ENCODE data around the gene LYRM4. TPM values are rescaled to one million over a fixed set of nuclear protein-coding genes. Genes with fewer than 3 reads are reported as not detected.

LYRM4 gene
- total RNA-seq, 1 donor from 2014 or later, result 20.4 TPM

DNA sequence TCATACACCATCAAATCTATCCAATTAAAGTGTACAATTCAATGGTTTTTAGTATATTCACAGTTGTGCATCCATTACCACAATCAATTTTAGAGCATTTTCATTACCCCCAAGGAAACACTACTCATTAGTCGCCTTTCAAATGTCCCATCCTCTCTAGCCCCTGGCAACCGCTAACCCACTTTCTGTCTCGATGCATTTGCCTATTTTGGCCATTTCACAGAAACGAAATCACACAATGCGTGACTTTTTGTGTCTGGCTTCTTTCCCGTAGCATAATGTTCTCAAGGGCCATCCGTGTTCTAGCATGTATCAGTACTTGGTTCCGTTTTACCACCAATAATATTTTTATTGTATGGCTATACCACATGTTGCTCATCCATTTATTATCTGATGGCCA is 123.9 kb downstream of the LYRM4 start:
- ATAC-seq (no peak), DNase-seq (no peak)
- TF ChIP-seq, protein P1, sequence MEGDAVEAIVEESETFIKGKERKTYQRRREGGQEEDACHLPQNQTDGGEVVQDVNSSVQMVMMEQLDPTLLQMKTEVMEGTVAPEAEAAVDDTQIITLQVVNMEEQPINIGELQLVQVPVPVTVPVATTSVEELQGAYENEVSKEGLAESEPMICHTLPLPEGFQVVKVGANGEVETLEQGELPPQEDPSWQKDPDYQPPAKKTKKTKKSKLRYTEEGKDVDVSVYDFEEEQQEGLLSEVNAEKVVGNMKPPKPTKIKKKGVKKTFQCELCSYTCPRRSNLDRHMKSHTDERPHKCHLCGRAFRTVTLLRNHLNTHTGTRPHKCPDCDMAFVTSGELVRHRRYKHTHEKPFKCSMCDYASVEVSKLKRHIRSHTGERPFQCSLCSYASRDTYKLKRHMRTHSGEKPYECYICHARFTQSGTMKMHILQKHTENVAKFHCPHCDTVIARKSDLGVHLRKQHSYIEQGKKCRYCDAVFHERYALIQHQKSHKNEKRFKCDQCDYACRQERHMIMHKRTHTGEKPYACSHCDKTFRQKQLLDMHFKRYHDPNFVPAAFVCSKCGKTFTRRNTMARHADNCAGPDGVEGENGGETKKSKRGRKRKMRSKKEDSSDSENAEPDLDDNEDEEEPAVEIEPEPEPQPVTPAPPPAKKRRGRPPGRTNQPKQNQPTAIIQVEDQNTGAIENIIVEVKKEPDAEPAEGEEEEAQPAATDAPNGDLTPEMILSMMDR (IDR thresholded peaks at IDR 0.05), result no peak
- Histone ChIP-seq H3K4me3 (no peak overlapping the region), H3K27me3 (no peaks in the 10 kb centered on the region), H3K27ac (no peak overlapping the region), H3K9me3 (no peaks in the 10 kb centered on the region), H3K4me1 (peaks cover 6% of the 10 kb centered on the region), H3K36me3 (no peaks in the 10 kb centered on the region)
- intact Hi-C loops (cut with DNase I), result no loop called here

DNA sequence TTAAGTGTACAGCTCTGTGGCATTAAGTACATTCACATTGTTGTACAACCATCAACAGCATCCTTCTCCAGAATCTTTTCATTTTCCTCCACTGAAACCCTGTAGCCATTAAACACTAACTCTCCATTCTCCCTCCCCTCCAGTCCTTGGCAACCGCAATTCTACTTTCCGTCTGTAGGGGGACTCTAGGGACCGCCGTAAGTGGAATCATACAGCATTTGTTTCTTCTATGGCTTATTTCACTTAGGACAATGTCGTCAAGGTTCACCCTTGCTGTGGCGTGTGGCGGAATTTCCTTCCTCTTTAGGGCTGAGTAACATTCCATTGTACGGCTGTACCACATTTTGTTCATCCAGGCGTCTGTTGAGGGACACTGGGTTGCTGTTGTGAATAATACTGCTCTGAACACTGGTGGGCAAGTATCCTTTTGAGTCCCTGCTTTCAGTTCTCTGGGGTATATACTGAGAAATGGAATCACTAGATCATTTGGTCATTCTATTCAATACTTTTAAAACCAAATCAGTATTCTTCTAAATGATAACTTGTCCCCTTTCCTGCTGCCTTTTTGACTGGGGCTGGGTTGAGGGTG is 124.9 kb downstream of the LYRM4 start:
- Histone ChIP-seq H3K4me3 (no peak overlapping the region), H3K27ac (no peak overlapping the region), H3K27me3 (no peaks in the 10 kb centered on the region), H3K9me3 (no peaks in the 10 kb centered on the region), H3K4me1 (peaks cover 6% of the 10 kb centered on the region), H3K36me3 (no peaks in the 10 kb centered on the region)
- DNase-seq (no peak), ATAC-seq (peak; percentile 73)
- TF ChIP-seq, protein P1 (IDR thresholded peaks at IDR 0.05), result peak; percentile 80
- intact Hi-C loops (cut with DNase I), result no loop called here

DNA sequence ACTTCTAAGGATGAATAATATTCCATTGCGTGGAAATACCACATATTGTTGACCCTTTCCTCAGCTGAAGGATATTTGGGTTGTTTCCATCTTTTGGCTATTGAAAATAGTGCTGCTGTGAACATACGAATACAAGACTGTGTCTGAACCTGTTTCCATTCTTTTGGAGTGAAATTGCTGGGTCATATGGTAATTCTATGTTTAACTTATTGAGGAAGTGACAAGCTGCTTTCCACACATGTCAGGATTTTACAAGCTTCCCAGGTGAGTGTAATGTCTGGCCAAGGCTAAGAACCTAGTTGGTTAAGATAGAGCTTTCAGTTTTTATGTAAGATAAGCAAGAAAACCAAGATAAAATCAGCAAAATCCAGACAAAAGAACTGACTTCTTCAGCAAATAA is 126.8 kb downstream of the LYRM4 start:
- Histone ChIP-seq H3K27ac (no peak overlapping the region), H3K4me1 (peaks cover 6% of the 10 kb centered on the region), H3K36me3 (no peaks in the 10 kb centered on the region), H3K9me3 (no peaks in the 10 kb centered on the region), H3K4me3 (no peak overlapping the region), H3K27me3 (no peaks in the 10 kb centered on the region)
- TF ChIP-seq, protein P1 (IDR thresholded peaks at IDR 0.05), result no peak
- DNase-seq (no peak), ATAC-seq (no peak)
- intact Hi-C loops (cut with DNase I), result no loop called here

DNA sequence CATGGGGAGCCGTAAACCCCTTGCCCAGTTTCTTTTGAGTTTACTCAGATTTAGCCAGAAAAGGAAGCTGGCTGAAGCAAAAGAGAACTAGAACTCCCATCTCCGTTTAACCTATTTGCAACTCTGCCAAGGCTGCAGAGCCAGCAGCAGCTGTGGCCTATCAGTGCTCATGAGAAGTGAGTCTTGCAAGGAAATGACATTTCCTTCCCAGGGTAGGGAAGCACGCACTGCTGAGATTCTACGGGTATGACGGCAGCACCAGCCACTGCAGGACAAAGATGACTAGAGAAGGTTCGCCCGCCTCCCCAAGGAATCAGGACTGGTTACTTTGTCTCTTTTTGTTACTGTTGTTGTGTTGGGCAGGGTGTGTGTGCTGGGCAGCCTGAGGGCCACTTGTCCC is 128.0 kb downstream of the LYRM4 start:
- Histone ChIP-seq H3K9me3 (no peaks in the 10 kb centered on the region), H3K27ac (peak overlapping the region; percentile 48), H3K36me3 (no peaks in the 10 kb centered on the region), H3K4me1 (peaks cover 6% of the 10 kb centered on the region), H3K27me3 (no peaks in the 10 kb centered on the region), H3K4me3 (peak overlapping the region; percentile 15)
- TF ChIP-seq, protein P1 (IDR thresholded peaks at IDR 0.05), result no peak
- DNase-seq, result no peak
- ATAC-seq, result peak; percentile 90
- intact Hi-C loops (cut with DNase I), result no loop called here

DNA sequence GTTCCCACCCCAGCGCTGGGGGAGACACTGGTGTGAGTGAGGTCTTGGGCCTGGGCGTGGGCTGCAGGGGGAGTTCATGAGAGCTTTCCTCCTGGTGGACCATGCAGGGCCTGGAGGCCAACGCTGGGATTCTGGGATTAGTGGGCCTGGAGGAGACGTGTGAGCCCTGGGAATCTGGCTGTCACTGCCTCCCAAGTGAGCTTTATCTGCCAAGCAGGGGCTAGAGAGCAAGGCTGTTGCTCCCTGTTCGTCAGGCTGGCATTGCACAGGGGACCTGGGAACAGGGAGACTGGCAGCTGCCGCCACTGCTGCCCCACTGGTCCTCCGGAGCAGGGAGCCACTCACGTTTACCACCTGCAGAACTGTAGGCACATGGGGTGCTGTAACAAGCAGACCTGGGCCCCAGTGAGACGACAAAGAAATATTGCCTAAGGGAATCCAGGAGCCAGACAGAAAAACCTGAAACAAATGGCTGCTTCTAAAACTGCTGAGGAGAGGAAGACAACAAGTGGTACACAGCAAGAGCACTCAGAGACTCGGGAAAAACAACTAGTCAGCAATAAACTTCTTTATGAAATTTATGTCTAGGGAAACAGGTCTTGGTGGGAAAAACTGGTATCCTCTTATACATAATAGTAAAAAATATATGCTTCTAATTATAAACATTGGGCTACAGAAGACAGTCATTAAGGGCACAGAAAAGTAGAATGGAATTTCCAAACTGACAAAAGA is 130.4 kb downstream of the LYRM4 start:
- intact Hi-C loops (cut with DNase I), result no loop called here
- peaks cover 6% of the 10 kb centered on the region for H3K4me1 ChIP-seq
- H3K9me3 ChIP-seq, result no peaks in the 10 kb centered on the region
- no peak overlapping the region for H3K4me3 ChIP-seq
- ATAC-seq (no peak), DNase-seq (no peak)
- H3K27ac ChIP-seq, result no peak overlapping the region
- TF ChIP-seq, protein P1 (IDR thresholded peaks at IDR 0.05), result no peak
- H3K27me3 ChIP-seq, result no peaks in the 10 kb centered on the region
- H3K36me3 ChIP-seq, result no peaks in the 10 kb centered on the region

Data from upper lobe of right lung (tissue), 1 donor.